KOPT-K1 (cell line): ENCODE measurements around the gene KDM5A.
"Not testable (repeated sequence)": the region's sequence is repeated elsewhere in the genome, so short reads cannot be mapped to it uniquely, and the experiment has no call there.

Experiments used
- H3K27ac ChIP-seq: fragments of 200-600 bp; sonication (generic); 2 replicates; pipeline ENCODE4 v1.5.1; 2016; ENCODE audit warnings: antibody characterized with exemption, mild to moderate bottlenecking, low read depth, low read length; ENCODE audit not compliant: poor library complexity, severe bottlenecking
- H3K36me3 ChIP-seq: fragments of 200-600 bp; sonication (generic); 2 replicates; pipeline ENCODE4 v1.5.1; 2017; ENCODE audit warnings: antibody characterized with exemption, mild to moderate bottlenecking, low read length, moderate library complexity; ENCODE audit not compliant: insufficient read depth
- H3K9me3 ChIP-seq: fragments of 200-600 bp; sonication (generic); 2 replicates; pipeline ENCODE4 v1.5.1; 2017; ENCODE audit warnings: antibody characterized with exemption, low read length, mild to moderate bottlenecking; ENCODE audit not compliant: insufficient read depth, poor library complexity, severe bottlenecking

Gene KDM5A

GRCh38 chr12:304805-305204, 84.3 kb downstream of the KDM5A start:
- Histone ChIP-seq H3K27ac (no peak overlapping the region), H3K9me3 (peaks cover 9% of the 10 kb centered on the region), H3K36me3 (peaks cover 91% of the 10 kb centered on the region)

- H3K27ac ChIP-seq: not testable (repeated sequence)
- Histone ChIP-seq H3K9me3 (peaks cover 14% of the 10 kb centered on the region), H3K36me3 (peaks cover 88% of the 10 kb centered on the region)
These were observed 86.4 kb downstream of the KDM5A start for GRCh38 chr12:302766-303165.

- Histone ChIP-seq H3K36me3 (peaks cover 88% of the 10 kb centered on the region), H3K9me3 (peaks cover 14% of the 10 kb centered on the region)
- not testable (repeated sequence) for H3K27ac ChIP-seq
These were observed 89.0 kb downstream of the KDM5A start for GRCh38 chr12:300166-300565.

- Histone ChIP-seq H3K9me3 (peaks cover 14% of the 10 kb centered on the region), H3K36me3 (peaks cover 88% of the 10 kb centered on the region)
- H3K27ac ChIP-seq: not testable (repeated sequence)
These were observed 89.6 kb downstream of the KDM5A start for GRCh38 chr12:299511-299910.

- Histone ChIP-seq H3K36me3 (peaks cover 88% of the 10 kb centered on the region), H3K9me3 (peaks cover 14% of the 10 kb centered on the region)
- not testable (repeated sequence) for H3K27ac ChIP-seq
These were observed 91.1 kb downstream of the KDM5A start for GRCh38 chr12:298059-298458.

- H3K27ac ChIP-seq: no peak overlapping the region
- peaks cover 5% of the 10 kb centered on the region for H3K9me3 ChIP-seq
- H3K36me3 ChIP-seq: peaks cover 95% of the 10 kb centered on the region
These were observed 94.0 kb downstream of the KDM5A start for GRCh38 chr12:295132-295531.

GRCh38 chr12:293199-293598, 95.9 kb downstream of the KDM5A start:
- Histone ChIP-seq H3K27ac (no peak overlapping the region), H3K9me3 (no peaks in the 10 kb centered on the region), H3K36me3 (peaks cover 90% of the 10 kb centered on the region)

- Histone ChIP-seq H3K27ac (no peak overlapping the region), H3K36me3 (peaks cover 89% of the 10 kb centered on the region), H3K9me3 (no peaks in the 10 kb centered on the region)
These were observed 96.9 kb downstream of the KDM5A start for GRCh38 chr12:292186-292585.

- Histone ChIP-seq H3K27ac (no peak overlapping the region), H3K36me3 (peaks cover 89% of the 10 kb centered on the region), H3K9me3 (no peaks in the 10 kb centered on the region)
These were observed 97.9 kb downstream of the KDM5A start for GRCh38 chr12:291153-291723.

- no peak overlapping the region for H3K27ac ChIP-seq
- no peaks in the 10 kb centered on the region for H3K9me3 ChIP-seq
- peaks cover 87% of the 10 kb centered on the region for H3K36me3 ChIP-seq
These were observed 100.4 kb downstream of the KDM5A start for GRCh38 chr12:288687-289086.

- Histone ChIP-seq H3K9me3 (no peaks in the 10 kb centered on the region), H3K36me3 (peaks cover 87% of the 10 kb centered on the region), H3K27ac (no peak overlapping the region)
These were observed 102.4 kb downstream of the KDM5A start for GRCh38 chr12:286531-287300.

- H3K36me3 ChIP-seq: peaks cover 30% of the 10 kb centered on the region
These were observed 111.1 kb downstream of the KDM5A start for GRCh38 chr12:278046-278445.

GRCh38 chr12:275812-276211, 113.3 kb downstream of the KDM5A start:
- Histone ChIP-seq H3K27ac (no peak overlapping the region), H3K36me3 (peaks cover 9% of the 10 kb centered on the region; the same call in 1 of the 2 replicates), H3K9me3 (no peaks in the 10 kb centered on the region)

More at GRCh38 chr12:278046-278445, 111.1 kb downstream of the KDM5A start:
- Histone ChIP-seq H3K9me3 (no peaks in the 10 kb centered on the region), H3K27ac (no peak overlapping the region)

- no peak overlapping the region for H3K27ac ChIP-seq
- 0 out of 2 replicates have a peak, but pooled peaks cover under 1% of the 10 kb centered on the region for H3K36me3 ChIP-seq
- H3K9me3 ChIP-seq: no peaks in the 10 kb centered on the region
These were observed 115.7 kb downstream of the KDM5A start for GRCh38 chr12:273382-273781.

- no peak overlapping the region for H3K27ac ChIP-seq
- no peaks in the 10 kb centered on the region for H3K9me3 ChIP-seq
- no peaks in the 10 kb centered on the region for H3K36me3 ChIP-seq
These were observed 116.2 kb downstream of the KDM5A start for GRCh38 chr12:272942-273341.

- Histone ChIP-seq H3K9me3 (no peaks in the 10 kb centered on the region), H3K27ac (no peak overlapping the region), H3K36me3 (no peaks in the 10 kb centered on the region)
These were observed 118.0 kb downstream of the KDM5A start for GRCh38 chr12:271161-271560.
